RWPE2 (cell line): ENCODE data around the gene GPR146.

Experiments used
- ATAC-seq: fragments of 200-7000 bp; cut with Tn5 transposase; 3 replicates; pipeline ENCODE4 v1.9.1; 2021; ENCODE audit warnings: low read depth
- DNase-seq: peaks from one replicate; pipeline ENCODE4 v3.0.0-alpha.2; 2020; ENCODE audit warnings: low spot score
- H3K27ac ChIP-seq: fragments of 450-650 bp; 2 replicates; pipeline ENCODE4 v1.5.1; 2017; ENCODE audit warnings: mild to moderate bottlenecking; ENCODE audit not compliant: poor library complexity, severe bottlenecking
- H3K27me3 ChIP-seq: fragments of 250-450 bp; sonication (Bioruptor Pico); 2 replicates; pipeline ENCODE4 v1.5.1; 2021; ENCODE audit warnings: mild to moderate bottlenecking, moderate library complexity; ENCODE audit not compliant: insufficient read depth, poor library complexity, severe bottlenecking
- H3K36me3 ChIP-seq: fragments of 250-450 bp; sonication (Bioruptor Pico); 2 replicates; pipeline ENCODE4 v1.5.1; 2020; ENCODE audit warnings: low read depth, mild to moderate bottlenecking, moderate library complexity
- H3K4me1 ChIP-seq: fragments of 250-450 bp; sonication (Bioruptor Pico); 2 replicates; pipeline ENCODE4 v1.5.1; 2021; ENCODE audit warnings: mild to moderate bottlenecking, moderate library complexity; ENCODE audit not compliant: insufficient read depth, poor library complexity, severe bottlenecking
- H3K4me3 ChIP-seq: fragments of 250-450 bp; sonication (Bioruptor Pico); 2 replicates; pipeline ENCODE4 v1.5.1; 2021; ENCODE audit warnings: mild to moderate bottlenecking, moderate library complexity; ENCODE audit not compliant: severe bottlenecking
- H3K9me3 ChIP-seq: fragments of 250-450 bp; sonication (Bioruptor Pico); 2 replicates; pipeline ENCODE4 v1.5.1; 2021; ENCODE audit warnings: mild to moderate bottlenecking, moderate library complexity; ENCODE audit not compliant: severe bottlenecking
- TF ChIP-seq, protein P1 (sequence below): fragments of 450-650 bp; IDR thresholded peaks from one replicate; pipeline ENCODE4 v1.5.1; 2017; ENCODE audit warnings: mild to moderate bottlenecking, moderate library complexity; ENCODE audit not compliant: poor library complexity, severe bottlenecking

GPR146 gene

DNA sequence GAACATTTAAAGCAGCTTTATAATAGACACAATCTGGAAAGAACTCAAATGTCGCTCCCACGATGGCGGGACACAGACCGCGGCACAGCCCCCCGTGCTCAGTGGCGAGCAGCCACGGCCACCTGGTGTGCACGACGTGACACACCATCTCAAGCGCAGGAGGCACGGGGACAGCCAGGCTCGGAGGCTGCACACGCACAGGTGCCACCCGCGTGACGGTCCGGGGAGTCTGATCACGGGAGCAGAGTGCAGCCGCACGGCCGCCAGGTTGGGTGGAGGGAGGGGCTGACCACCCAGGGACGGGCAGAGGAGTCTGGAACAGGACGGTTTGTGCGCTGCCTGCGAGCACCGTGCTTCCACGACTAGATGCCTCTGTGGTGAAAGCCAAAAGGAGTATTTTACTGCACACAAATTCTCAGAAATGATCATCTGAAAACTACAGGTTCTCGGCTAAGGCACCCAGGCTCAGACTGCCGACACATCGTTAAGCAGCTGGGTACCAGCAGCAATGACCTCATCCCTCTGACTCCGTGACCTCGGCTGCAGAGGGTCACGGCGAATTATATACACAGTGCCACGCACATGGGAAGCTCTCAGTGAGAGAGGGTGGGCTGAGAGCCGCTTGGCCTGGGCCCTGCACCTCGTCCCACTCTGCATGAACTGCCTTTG, 36.0 kb downstream of the GPR146 start:
- Histone ChIP-seq H3K4me1 (peaks cover 10% of the 10 kb centered on the region), H3K9me3 (no peaks in the 10 kb centered on the region), H3K27ac (no peak overlapping the region), H3K27me3 (no peaks in the 10 kb centered on the region), H3K4me3 (no peak overlapping the region), H3K36me3 (no peaks in the 10 kb centered on the region)
- DNase-seq (no peak), ATAC-seq (no peak)
- TF ChIP-seq, protein P1, sequence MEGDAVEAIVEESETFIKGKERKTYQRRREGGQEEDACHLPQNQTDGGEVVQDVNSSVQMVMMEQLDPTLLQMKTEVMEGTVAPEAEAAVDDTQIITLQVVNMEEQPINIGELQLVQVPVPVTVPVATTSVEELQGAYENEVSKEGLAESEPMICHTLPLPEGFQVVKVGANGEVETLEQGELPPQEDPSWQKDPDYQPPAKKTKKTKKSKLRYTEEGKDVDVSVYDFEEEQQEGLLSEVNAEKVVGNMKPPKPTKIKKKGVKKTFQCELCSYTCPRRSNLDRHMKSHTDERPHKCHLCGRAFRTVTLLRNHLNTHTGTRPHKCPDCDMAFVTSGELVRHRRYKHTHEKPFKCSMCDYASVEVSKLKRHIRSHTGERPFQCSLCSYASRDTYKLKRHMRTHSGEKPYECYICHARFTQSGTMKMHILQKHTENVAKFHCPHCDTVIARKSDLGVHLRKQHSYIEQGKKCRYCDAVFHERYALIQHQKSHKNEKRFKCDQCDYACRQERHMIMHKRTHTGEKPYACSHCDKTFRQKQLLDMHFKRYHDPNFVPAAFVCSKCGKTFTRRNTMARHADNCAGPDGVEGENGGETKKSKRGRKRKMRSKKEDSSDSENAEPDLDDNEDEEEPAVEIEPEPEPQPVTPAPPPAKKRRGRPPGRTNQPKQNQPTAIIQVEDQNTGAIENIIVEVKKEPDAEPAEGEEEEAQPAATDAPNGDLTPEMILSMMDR = no peak

DNA sequence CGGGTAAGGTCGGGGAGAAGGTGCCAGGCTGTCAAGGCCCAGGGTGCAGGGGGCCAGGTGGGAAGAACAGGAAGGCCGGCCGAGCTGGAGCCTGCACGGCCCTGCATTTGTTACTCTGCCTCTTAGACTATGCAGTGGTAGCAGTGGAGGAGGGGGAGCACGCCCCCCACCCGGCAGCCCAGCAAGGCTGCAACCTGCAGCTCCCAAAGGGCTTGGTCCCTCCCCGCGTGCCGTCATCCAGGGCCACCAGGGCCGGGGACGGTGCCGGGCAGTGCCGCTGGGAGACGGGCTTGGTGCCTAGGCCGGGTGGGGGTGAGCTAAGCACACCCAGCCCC, 36.5 kb downstream of the GPR146 start:
- no peaks in the 10 kb centered on the region for H3K9me3 ChIP-seq
- H3K27ac ChIP-seq = no peak overlapping the region
- ATAC-seq = no peak

DNA sequence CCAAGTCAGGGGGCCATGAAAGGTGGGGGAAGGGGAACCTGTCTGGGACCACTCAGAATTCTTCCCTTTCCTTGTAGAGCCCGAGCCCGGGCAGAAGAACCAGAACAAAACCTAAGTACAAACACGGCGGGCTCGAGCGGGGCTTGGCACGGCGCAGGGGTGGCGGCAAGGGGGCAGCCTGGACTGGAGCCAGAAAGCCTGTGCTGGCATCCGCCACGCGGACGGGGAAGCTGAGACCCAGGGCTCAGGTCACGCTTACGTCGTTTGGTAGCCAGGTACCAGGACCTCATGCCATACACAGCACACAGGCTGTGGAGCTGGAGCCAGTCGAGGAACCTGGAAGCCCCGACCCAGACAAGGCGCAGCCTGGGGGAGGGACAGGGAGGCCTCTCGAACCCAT, 37.0 kb downstream of the GPR146 start:
- Histone ChIP-seq H3K9me3 (no peaks in the 10 kb centered on the region), H3K4me3 (no peak overlapping the region), H3K36me3 (no peaks in the 10 kb centered on the region), H3K27me3 (no peaks in the 10 kb centered on the region), H3K27ac (no peak overlapping the region), H3K4me1 (peaks cover 2% of the 10 kb centered on the region)
- TF ChIP-seq, protein P1 = no peak
- ATAC-seq (no peak), DNase-seq (no peak)

More for the DNA sequence above, 36.5 kb downstream of the GPR146 start:
- H3K4me3 ChIP-seq = no peak overlapping the region
- no peak for DNase-seq
- no peaks in the 10 kb centered on the region for H3K27me3 ChIP-seq
- TF ChIP-seq, protein P1 = no peak
- peaks cover 5% of the 10 kb centered on the region for H3K4me1 ChIP-seq
- H3K36me3 ChIP-seq = no peaks in the 10 kb centered on the region

DNA sequence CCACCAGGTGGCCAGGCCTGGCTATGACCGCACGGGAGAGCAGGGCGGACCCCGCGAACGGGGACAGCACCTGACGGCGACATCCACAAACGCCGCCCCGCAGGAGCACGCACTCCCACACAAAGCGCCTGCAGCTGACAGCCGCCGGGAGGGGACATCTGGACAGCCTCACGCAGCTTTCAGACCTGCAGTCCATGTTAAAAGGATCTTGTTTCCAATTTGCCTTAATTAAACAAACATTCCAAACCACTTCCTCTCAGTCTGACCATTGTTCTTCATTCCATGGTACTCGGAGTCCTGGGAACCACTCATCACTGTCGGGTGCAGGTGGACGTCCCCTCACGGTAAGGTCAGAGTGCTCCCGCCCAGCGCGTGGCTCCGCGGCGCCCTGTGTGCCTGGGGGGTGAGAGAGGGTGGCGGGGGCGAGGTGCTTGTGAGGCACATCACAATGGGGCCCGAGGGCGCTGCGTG, 37.6 kb downstream of the GPR146 start:
- peaks cover 6% of the 10 kb centered on the region for H3K4me1 ChIP-seq
- no peaks in the 10 kb centered on the region for H3K9me3 ChIP-seq
- ATAC-seq (no peak), DNase-seq (no peak)
- no peak overlapping the region for H3K27ac ChIP-seq
- TF ChIP-seq, protein P1 = no peak
- H3K27me3 ChIP-seq = no peaks in the 10 kb centered on the region
- no peaks in the 10 kb centered on the region for H3K36me3 ChIP-seq
- H3K4me3 ChIP-seq = no peak overlapping the region
